Brain microvascular endothelial cell (primary cell): ENCODE results near the gene CERS1.

Experiments used
- DNase-seq: peaks from one replicate; pipeline ENCODE4 v3.0.0-alpha.2; 2020
- H3K27ac ChIP-seq: fragments of 250-450 bp; sonication (Bioruptor Pico); 2 replicates; pipeline ENCODE4 v1.5.1; 2020; ENCODE audit warnings: mild to moderate bottlenecking, moderate library complexity
- H3K27me3 ChIP-seq: fragments of 250-450 bp; sonication (Bioruptor Pico); replicated peaks from 2 replicates; pipeline ENCODE4 v1.5.1; 2020; ENCODE audit warnings: mild to moderate bottlenecking
- H3K36me3 ChIP-seq: fragments of 250-450 bp; sonication (Bioruptor Pico); replicated peaks from 2 replicates; pipeline ENCODE4 v1.5.1; 2020; ENCODE audit warnings: mild to moderate bottlenecking
- H3K4me3 ChIP-seq: 2 replicates; pipeline ENCODE4 v1.5.1; 2011; ENCODE audit warnings: low read depth, mild to moderate bottlenecking, control low read depth, low read length, moderate library complexity
- CTCF ChIP-seq: IDR thresholded peaks from 2 replicates; pipeline ENCODE4 v1.5.1; 2011; ENCODE audit warnings: low read depth, mild to moderate bottlenecking, moderate library complexity, low read length, control low read depth, inconsistent platforms; ENCODE audit errors: missing control alignments
- in situ Hi-C: cut with HindIII; loops from 2 replicates; pipeline ENCODE4 v1.10.0; 2017; ENCODE audit warnings: low sequenced_read_pairs, low pct_ligation_motif_present

Gene CERS1

GRCh38 chr19:18901491-18901890 lies 5.5 kb upstream of the CERS1 start:
- DNase-seq = no peak
- in situ Hi-C loops = no loop called here
- TF ChIP-seq CTCF = no peak
- Histone ChIP-seq H3K27ac (no peak overlapping the region), H3K4me3 (no peak overlapping the region), H3K36me3 (peaks cover 58% of the 10 kb centered on the region), H3K27me3 (no peaks in the 10 kb centered on the region)

GRCh38 chr19:18900700-18901481 lies 4.9 kb upstream of the CERS1 start:
- no peak overlapping the region for H3K4me3 ChIP-seq
- DNase-seq = no peak
- in situ Hi-C loops = no loop called here
- no peak for TF ChIP-seq CTCF
- no peak overlapping the region for H3K27ac ChIP-seq
- H3K27me3 ChIP-seq = no peaks in the 10 kb centered on the region
- peaks cover 52% of the 10 kb centered on the region for H3K36me3 ChIP-seq

GRCh38 chr19:18899624-18900560 lies 3.9 kb upstream of the CERS1 start:
- Histone ChIP-seq H3K4me3 (no peak overlapping the region), H3K27me3 (peaks cover 2% of the 10 kb centered on the region), H3K27ac (no peak overlapping the region), H3K36me3 (peaks cover 46% of the 10 kb centered on the region)
- in situ Hi-C loops = no loop called here
- no peak for TF ChIP-seq CTCF
- no peak for DNase-seq

- Histone ChIP-seq H3K27me3 (peaks cover 12% of the 10 kb centered on the region), H3K27ac (no peak overlapping the region), H3K4me3 (no peak overlapping the region), H3K36me3 (peaks cover 35% of the 10 kb centered on the region)
- TF ChIP-seq CTCF = no peak
- in situ Hi-C loops = no loop called here
- no peak for DNase-seq
These were observed 2.9 kb upstream of the CERS1 start for GRCh38 chr19:18898607-18899408.

GRCh38 chr19:18898081-18898606 lies 2.2 kb upstream of the CERS1 start:
- in situ Hi-C loops = no loop called here
- Histone ChIP-seq H3K4me3 (no peak overlapping the region), H3K27me3 (peaks cover 13% of the 10 kb centered on the region), H3K27ac (no peak overlapping the region), H3K36me3 (peaks cover 30% of the 10 kb centered on the region)
- no peak for DNase-seq
- no peak for TF ChIP-seq CTCF
